ENCODE measurements around the gene FOXD1.

- TF ChIP-seq POLR2A (IDR thresholded peaks at IDR 0.05) (no peak), CTCF (IDR thresholded peaks at IDR 0.05) (no peak), POLR2AphosphoS5 (IDR thresholded peaks at IDR 0.05) (no peak)
Measured at GRCh38 chr5:73436535-73437100, 12.0 kb downstream of the FOXD1 start.
